Measurements from ENCODE around the gene CD1D. TPM values are rescaled to one million over a fixed set of nuclear protein-coding genes. Genes with fewer than 3 reads are reported as not detected.
"Not testable (repeated sequence)": the region's sequence is repeated elsewhere in the genome, so short reads cannot be mapped to it uniquely, and the experiment has no call there.

CD1D gene
- polyA plus RNA-seq, 10 donors, result 0.75 to 2.0 (median 1.6) TPM

DNA sequence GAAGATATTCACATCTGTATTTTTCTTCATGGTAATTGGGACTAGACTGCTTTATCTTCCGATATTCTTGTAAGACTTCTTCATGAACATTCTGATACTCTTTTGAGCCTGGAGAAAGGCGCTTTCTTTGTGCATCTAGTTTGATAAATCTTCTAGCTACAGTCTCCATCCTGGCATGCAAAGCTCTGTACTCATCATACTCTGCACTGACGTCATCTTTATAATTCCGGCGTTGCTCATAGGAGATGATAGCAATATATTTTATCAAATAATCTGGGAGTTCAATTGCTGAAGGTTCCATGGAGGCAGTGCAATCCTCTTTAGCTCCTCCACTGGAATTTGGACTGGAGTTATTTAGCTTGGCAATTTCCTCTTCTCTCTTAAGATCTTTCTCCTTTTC lies 4.8 kb upstream of the CD1D start:
- not testable (repeated sequence) for DNase-seq

DNA sequence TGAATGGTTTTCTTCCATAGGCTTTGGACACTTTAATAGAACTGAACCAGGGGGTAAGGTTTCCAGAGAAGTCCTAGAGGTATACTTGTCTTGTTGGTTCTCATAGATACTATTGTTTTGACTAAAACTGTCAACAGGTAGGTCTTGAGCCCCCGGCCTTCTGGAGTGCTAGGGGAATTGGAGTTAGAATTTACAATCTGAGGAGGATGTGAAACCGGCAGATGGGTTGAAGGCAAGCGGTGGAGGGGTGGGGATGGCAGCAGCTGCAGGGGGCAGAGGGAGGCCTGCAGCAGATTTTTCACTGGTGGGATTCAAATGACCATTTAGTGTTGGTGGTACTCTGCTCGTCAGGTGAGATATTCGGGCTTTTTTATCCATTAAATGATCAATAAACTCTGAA lies 4.3 kb upstream of the CD1D start:
- DNase-seq, result no peak

DNA sequence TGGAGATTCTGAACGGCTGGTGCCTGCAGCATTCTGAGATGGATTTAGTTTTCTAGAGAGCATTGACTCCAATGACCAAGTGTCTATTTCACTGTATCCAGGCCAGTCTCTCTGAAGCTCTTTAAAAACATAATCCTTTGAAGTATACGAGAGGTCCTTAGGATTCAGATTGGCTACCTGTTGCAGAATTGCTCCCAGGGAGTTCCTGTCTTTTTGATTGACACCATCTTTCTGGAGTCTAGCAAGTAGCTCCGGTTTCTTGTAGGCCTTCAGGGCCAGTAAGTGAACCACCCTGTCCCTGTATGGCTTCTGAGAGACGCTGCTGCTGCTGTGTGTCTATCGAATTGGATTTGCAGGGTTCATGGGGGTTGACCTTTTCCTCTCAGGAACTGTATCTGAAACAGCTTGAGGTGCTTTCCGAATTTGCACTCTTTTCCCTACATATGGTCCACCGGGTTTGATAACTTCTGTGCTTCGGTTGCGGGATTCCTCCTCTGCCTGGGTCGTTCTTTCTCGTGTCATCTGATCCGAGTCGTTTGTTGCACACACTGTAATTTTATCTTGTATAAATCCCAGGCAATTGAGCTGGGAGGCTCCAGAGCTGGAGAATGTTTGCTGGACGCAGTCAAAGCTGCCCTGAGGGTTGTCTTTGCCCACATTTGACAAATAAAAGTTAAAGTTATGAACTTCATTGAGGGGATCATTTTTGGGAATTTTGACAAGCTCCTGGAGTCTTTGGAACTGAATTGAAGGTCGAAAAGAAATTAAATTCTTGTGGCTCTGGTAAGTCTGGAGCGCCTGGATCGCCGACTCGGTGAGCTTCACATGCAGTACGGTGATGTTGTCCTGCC lies 3.6 kb upstream of the CD1D start:
- not testable (repeated sequence) for DNase-seq

DNA sequence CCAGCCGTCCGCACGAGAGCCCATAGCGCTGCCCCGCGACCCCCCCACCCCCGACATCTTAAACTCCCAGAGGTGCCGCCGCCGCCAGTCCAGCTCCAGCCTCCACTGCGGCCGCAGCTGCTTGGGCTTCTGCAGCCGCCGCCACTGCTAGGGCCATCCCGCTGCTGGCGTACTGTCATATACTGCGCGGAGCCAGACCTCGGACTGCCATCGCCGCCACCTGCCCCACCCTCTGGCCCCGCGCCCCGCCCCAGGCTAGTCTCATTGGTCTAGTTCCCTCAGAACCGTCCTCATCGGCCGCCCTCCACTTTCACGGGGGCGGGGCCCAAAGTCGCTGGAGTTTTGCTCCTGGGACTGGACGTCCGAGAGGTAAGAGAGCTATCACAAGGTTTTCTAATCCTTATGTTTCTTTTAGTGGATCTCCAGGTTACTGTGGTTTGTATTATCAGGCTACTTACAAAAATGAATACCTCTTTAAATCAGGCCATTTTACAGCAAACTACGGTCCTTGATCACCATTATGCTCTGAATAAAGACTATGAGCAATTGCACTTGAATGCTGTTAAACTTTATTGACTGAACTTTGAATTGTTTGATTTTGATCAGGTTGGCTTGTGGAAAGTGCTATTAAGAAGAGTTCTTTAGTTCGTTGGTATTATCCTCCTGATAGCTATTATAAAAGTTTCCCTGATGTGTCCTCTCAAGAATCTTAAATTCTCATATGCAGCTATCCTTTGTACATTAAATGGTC lies 2.8 kb upstream of the CD1D start:
- DNase-seq, result peak; percentile 69 to 92 (median 69)

DNA sequence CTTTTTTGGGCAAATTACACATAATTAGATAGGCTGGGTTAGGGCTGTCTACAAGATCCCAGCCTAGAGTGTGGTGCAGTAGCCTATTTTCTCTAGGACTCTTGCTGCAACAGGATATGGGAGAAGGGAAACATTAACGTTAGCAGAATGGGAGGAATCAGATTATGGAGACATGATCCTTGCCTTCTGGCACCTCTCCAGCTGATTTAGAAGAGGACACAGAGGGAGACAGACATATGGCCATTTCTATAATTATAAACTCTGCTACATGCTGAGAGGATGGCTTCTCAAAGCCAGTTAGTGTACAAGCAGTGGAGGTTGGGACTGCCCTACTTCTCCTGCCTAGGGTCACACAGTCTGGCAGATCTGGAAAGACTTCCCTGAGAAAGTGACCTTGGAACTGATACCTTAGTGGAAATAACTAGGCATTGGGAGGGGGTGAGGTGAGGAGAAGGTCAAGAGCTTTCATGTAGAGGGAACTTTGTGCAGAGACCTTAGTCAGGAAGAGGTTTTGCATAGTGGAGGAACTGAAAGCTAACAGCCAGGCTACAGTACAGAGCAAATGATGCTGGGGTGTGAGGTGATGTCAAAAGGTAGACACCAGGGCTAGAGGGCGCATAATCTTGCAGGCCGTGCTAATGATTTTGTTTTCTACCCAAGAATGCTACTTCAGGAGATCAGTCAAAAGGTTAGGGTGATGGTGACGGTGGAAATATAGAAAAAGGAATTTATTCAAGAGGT lies 1.2 kb upstream of the CD1D start:
- DNase-seq, result peak in 1 of 3 donors; percentile 14

DNA sequence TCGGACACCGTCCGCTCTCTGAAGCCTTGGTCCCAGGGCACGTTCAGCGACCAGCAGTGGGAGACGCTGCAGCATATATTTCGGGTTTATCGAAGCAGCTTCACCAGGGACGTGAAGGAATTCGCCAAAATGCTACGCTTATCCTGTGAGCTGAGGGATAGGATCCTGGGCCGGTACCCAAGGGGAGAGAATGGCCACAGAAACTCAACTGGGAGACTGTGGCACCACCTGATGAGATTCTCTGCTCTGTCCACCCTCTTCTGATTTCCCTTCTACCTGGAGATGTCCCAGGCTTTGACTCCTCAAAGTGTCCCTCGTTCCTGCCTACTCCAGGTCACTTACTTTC lies 855 bp downstream of the CD1D start:
- DNase-seq, result no peak

DNA sequence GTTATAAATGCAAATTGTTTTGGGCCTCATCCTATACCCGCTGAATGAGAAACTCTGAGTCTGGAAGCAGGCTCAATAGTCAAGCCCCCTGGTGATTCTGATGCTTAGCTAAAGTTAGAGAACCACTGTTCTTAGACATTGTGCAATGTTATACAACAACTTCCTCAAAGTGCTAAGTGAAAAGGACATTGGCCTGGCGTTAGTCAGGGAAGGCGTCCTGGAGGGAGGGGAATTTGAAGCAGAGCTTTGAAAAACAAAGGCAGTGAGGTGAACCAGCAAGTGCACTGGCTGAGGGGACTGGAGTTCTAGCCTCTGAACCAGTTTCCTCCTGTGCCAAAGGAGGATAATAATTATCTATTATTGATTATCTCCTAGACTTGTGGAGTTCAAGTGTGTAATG lies 5.1 kb downstream of the CD1D start:
- no peak for DNase-seq

DNA sequence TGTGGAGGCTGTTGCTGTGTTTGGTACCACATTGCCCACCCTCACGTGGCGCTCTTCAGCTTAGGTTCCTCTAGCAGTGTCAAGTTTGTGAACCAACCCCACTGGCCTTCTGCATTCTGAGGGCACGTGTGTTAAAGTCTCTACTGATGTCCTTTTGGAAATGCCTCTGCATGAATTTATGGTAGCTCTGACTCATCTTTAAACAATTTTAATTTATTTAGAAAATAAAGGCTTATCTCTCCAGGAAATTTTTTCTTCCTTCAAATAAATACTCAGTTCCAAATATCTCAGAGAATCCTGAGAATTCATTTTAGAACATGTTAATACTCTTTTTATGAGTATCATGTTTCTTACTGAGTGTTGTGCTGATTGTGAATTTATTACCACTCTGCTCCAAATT lies 5.5 kb downstream of the CD1D start:
- no peak for DNase-seq

DNA sequence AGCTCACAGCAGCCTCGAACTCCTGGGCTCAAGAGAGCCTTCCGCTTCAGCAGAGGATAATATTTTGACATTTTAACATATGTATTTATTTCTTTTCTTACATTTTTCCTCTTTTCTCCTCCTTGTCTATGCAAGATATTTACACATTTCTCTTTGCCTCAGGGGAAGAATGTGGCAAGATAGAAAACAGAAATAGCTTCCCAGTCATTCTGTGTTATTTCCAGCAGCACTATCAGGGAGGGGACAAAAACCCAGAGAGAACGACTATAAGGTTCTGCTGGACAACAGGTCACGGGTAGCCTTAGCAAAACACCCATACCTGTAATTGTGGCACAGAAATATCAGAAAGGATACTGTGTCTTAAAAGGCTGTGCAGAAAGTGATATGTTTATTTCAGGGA lies 7.9 kb downstream of the CD1D start:
- no peak for DNase-seq

DNA sequence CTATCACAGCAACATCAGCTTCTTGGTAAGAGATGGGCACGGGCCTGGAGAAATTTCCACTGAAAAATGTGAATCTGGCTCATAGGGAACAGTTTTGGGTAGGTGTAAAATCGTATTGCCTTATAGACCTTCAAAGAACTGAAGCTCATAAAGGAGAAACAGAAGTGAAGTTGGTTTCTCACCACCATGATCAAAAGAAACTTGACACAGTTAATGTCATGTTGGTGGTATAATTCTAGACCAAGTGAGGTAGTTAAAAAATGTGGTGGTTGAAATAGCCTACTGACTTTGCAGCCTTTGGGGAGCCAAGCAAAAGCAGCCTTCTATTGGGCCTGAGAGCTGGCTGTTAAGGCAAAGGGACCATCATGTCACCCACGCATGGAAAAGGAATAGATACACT lies 8.9 kb downstream of the CD1D start:
- no peak for DNase-seq

DNA sequence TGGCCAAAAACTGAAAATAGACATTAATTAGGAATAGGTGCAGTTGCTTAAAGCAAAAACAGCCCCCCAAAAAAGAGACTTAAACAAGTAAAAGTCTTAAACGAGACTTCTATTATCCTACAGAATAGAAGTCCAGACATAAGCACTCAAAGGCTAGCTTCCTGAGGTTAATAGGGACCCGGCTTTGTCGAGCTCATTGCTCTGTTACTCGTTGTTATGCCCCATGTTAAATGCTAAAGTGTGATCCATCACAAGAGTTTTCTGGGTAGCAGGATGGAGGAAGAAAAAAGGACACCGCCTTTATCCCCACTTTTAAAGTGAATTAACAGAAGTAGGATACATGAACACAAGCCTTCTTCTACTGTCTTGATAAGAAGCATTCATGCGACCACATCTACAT lies 10.6 kb downstream of the CD1D start:
- DNase-seq, result no peak

DNA sequence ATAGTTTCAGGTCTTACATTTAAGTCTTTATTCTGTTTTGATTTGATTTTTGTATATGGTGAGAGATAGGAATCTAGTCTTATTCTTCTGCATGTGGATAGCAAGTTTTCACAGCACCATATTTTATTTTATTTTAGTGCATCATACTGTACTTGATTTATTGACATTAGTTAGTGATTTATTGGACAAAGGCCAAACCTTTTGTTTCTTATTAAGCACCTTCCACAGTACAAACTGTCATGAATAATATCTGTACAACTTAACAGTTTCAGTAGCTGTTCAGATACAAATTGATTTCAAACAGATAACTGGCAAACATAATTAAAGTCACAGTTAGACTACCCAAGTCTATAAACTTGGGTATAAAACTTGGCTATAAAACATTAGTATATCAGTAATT lies 15.8 kb downstream of the CD1D start:
- DNase-seq, result no peak

DNA sequence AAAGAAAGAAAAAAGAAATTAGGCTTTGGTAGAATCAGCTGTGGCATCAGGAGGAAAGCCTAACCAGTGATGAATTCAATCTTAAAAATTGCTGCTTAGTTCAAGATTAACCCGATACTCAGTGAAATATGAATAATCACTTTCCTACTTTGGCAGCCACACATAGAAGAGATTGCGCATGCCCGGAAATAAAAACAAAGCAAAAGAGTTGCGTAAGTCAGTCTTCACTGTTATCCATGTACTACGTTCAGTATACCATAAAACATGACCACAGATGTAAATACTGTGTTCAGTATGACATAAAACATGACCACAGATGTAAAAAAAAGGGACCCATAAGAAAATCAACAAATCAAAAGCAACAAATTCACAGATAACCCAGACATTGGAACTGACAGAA lies 19.2 kb downstream of the CD1D start:
- no peak for DNase-seq

DNA sequence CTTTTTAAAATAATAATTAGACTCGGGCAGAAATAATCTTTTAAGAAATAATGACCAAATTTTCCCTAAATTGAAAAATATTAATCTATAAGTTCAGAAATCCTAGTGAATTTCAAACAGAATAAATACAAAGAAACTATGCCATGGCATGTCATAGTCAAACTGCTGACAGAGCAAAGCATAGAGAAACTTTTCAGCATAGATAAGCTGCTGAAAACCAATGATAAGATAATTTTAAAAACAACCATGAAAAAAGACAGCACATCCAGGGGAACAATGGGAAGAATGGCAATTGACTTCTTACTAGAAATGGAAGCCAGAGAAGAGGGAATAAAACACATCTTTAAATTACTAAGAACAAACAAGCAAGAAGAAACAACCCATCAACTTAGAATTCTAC lies 19.8 kb downstream of the CD1D start:
- DNase-seq, result no peak

DNA sequence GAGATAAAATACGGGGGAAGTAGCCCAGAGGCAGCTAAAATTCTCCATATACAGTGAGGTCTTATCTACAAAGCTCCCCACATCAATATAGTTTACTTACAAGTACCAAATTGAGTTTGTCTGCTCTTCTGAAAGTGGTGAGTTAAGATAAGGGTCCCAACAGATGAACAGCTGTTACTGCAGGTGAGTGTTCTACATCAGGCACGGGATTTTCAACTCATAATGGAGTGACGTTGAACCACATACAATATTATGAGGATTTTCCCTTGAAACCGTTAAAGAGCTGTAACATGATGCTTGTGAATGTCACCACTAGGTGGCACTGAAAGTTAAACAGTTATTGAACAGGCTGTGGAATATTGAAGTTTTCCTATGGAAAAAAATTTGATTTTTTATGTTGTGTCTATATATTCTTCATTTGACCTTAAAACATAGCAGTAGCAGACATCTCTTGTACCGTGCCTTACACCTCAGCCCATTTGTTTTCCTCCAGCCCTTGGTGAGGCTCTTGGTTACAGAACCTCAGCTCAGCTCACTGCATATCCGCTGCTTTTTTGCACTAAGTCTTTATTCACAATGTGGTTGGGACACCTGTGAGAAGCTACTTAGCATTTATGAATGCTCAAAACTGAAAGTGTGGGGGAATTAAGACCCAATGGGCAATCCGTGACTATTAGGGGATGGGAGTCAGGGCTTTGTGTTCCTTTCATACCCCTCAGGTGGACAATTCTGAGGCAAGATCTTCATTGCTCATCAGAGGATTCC lies 23.2 kb downstream of the CD1D start:
- peak; percentile 58 to 73 (median 64) for DNase-seq

DNA sequence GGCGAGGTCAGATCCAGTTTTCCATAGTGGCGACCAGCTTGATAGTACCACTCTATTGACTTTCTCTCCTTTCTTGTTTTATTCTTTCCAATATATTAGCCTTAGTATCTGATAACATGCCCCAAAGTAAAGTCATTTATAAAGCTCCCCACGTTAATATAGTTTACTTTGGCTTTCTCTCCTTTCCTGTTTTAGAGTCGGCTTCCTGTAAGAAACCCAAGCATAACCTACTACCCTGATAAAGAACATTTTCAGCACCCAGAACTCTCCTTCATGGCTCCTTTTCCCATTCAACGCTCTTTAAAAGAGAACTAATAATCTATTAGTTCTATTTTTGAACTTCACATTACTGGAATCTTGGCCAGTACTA lies 23.7 kb downstream of the CD1D start:
- DNase-seq, result no peak

DNA sequence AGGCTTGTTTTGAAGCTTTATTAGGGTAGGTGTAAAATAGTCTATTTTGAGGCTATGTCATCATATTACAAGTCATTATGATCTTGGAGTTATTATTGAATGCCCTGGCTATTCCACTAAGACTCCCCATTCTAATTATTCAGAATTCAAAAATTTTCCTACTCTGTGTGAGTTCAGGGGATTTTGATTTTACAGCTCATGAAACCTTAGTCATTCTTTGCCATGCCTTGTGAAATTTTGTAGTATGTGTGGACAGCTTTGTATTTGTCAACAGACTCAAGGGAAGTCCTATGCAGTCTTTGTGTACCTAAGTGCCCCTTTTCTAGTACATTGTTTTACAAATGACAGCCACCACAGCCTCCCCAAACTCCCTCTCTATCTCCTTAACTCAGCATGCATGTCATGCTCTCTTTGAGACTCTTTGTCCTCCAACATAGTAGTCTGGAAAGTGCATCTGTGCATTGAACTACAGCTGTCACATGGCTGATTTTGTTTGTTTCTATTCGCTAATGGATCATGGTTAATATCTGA lies 28.0 kb downstream of the CD1D start:
- no peak for DNase-seq

DNA sequence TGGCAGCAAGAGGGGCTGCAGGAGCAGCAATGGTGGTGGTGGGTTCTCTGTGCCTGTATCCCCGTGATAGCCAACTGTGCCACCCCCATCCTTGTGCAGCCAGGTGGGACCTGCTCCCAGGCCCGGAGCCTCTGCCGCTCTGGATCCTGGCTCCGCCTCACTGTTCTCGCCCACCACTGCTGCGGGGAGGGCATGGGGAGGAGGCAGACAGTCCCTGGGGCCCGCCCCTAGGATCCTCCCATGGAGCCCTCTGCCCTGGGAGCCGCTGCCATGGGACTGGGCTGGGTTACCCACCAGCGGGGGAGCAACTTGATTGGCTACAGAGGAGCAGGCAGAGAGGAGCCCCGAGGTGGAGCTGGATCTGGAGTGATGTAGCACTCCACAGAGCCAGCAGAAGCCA lies 31.6 kb downstream of the CD1D start:
- DNase-seq, result no peak

DNA sequence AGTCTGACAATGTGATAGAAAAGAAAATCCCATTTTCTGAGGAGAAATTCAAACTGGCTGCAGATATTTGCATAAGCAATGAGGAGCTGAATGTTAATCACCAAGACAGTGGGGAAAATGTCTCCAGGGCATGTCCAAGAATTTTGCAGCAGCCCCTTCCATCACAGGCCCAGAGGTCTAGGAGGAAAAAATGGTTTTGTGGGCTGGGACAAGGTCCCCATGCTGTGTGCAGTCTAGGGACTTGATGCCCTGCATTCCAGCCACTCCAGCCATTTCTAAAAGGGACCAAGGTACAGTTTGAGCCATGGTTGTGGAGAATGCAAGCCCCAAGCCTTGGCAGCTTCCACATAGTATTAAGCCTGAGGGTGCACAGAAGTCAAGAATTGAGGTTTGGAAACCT lies 42.8 kb downstream of the CD1D start:
- DNase-seq, result not testable (repeated sequence)

DNA sequence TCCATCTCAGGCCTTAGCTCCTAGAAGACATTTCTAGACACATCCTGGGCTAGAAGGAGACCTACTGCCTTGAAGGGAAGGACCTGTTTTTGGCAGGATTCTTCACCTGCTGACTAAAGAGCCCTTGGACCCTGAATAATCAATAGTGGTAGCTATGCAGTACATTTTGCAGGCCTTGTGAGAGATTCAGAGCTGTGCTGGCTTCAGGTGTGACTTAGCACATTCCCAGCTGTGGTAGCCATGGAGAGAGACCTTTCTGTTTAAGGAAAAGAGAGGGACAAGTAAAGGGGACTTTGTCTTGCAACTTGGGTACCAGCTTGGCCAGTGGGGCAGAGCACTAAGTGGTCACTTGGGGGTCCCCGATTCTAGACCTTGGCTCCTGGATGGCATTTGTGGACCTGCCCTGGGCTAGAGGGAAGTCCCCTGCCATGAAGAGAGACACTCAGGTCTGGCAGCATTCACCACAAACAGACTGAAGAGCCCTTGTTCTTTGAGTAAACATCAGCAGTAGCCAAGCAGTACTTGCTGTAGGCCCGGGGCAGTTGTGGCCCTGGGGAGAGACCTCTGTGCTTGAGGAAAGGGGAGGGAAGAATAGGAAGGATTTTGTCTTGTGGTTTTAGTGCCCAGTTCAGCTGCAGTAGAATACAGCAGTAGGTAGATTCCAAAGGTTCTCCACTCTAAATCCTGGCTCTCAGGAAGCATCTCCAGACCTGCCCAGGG lies 47.4 kb downstream of the CD1D start:
- no peak for DNase-seq
